B cell (primary cell): ENCODE results near the gene KIAA1586. TPM values are rescaled to one million over a fixed set of nuclear protein-coding genes. Genes with fewer than 3 reads are reported as not detected.

ENCODE experiments used
- ATAC-seq: fragments of 200-7000 bp; cut with Tn5 transposase; one replicate; pipeline ENCODE4 v1.10.0; 2021; ENCODE audit warnings: low read depth, mild to moderate bottlenecking, moderate number of reproducible peaks, moderate library complexity
- CTCF ChIA-PET: fragments of 350-600 bp; sonication (Branson Sonifier 250); formaldehyde crosslinking; loops from one replicate; lab custom pipeline; 2021; ENCODE audit warnings: antibody characterized with exemption, inconsistent platforms; lab: Charles Lee
- POLR2A ChIA-PET: fragments of 350-600 bp; sonication (Branson Sonifier 250); formaldehyde crosslinking; loops from one replicate; lab custom pipeline; 2021; ENCODE audit warnings: antibody characterized with exemption; lab: Charles Lee
- DNase-seq: peaks from one replicate; pipeline ENCODE4 v3.0.0; 2013
- H2AFZ ChIP-seq: 2 replicates; pipeline ENCODE4 v1.6.1; 2012; ENCODE audit warnings: mild to moderate bottlenecking, low read depth, low read length; ENCODE audit not compliant: insufficient read depth, poor library complexity, severe bottlenecking
- H3K27ac ChIP-seq, 2 donors: 1 replicate in 1 of 2; 2 replicates in 1 of 2; pipeline ENCODE4 v1.5.1; 2012 to 2013; ENCODE audit warnings: low read length in 2 of 2, mild to moderate bottlenecking in 2 of 2, moderate library complexity in 1 of 2
- H3K27me3 ChIP-seq, 4 experiments: fragments of 200-600 bp in 1 of 4; sonication (generic) in 1 of 4; replicated peaks in 1 of 4; 1 replicate in 2 of 4; 2 replicates in 2 of 4; pipeline versions ENCODE4 v1.6.1 to v1.7.0; 2013 to 2016; ENCODE audit warnings: low read length in 3 of 4, mild to moderate bottlenecking in 2 of 4, mixed read lengths in 1 of 4, moderate library complexity in 1 of 4; ENCODE audit not compliant: insufficient read depth in 4 of 4, control insufficient read depth in 3 of 4; ENCODE audit errors: control extremely low read depth in 1 of 4
- H3K36me3 ChIP-seq, 2 experiments: replicated peaks in 1 of 2; 1 replicate in 1 of 2; 2 replicates in 1 of 2; pipeline versions ENCODE4 v1.6.1 to v1.7.1; 2013; ENCODE audit warnings: low read length in 1 of 2; ENCODE audit not compliant: insufficient read depth in 2 of 2, control insufficient read depth in 1 of 2; ENCODE audit errors: control extremely low read depth in 1 of 2, extremely low read depth in 1 of 2
- H3K4me1 ChIP-seq, 2 donors: fragments of 200-600 bp in 1 of 2; sonication (generic) in 1 of 2; 1 replicate in 1 of 2; 2 replicates in 1 of 2; pipeline versions ENCODE4 v1.5.1 to v1.6.1; 2013 to 2017; ENCODE audit warnings: low read length in 2 of 2; ENCODE audit not compliant: control insufficient read depth in 2 of 2, insufficient read depth in 2 of 2
- H3K4me2 ChIP-seq: replicated peaks from 2 replicates; pipeline ENCODE3; 2012; ENCODE audit warnings: mild to moderate bottlenecking, low read depth, low read length; ENCODE audit not compliant: poor library complexity, severe bottlenecking
- H3K4me3 ChIP-seq, 5 experiments: fragments of 200-600 bp in 1 of 5; sonication (generic) in 1 of 5; 1 replicate in 3 of 5; 2 replicates in 2 of 5; pipeline versions ENCODE4 v1.5.1 to v1.7.0; 2011 to 2016; ENCODE audit warnings: low read length in 4 of 5, mild to moderate bottlenecking in 4 of 5, low read depth in 2 of 5, control low read depth in 1 of 5, moderate library complexity in 1 of 5; ENCODE audit not compliant: insufficient read depth in 1 of 5; ENCODE audit errors: control extremely low read depth in 1 of 5, extremely low read depth in 1 of 5
- H3K79me2 ChIP-seq: fragments of 200-600 bp; sonication (generic); one replicate; pipeline ENCODE4 v1.6.0; 2016; ENCODE audit warnings: low read length; ENCODE audit not compliant: control insufficient read depth, insufficient read depth
- H3K9ac ChIP-seq: fragments of 200-600 bp; sonication (generic); 2 replicates; pipeline ENCODE4 v1.6.1; 2017; ENCODE audit warnings: mild to moderate bottlenecking, low read length, moderate library complexity
- H3K9me3 ChIP-seq, 3 donors: one replicate each; pipeline versions ENCODE4 v1.6.1 to v1.7.1; 2013; ENCODE audit warnings: low read length in 2 of 3; ENCODE audit not compliant: control insufficient read depth in 2 of 3, insufficient read depth in 1 of 3; ENCODE audit errors: control extremely low read depth in 1 of 3
- H4K20me1 ChIP-seq: 2 replicates; pipeline ENCODE4 v1.6.0; 2012; ENCODE audit warnings: mild to moderate bottlenecking, low read length; ENCODE audit not compliant: insufficient read depth, control insufficient read depth, poor library complexity, severe bottlenecking
- H3K27ac Mint-ChIP-seq: one replicate; pipeline ENCODE4 v1.8.0; 2021; ENCODE audit warnings: mixed read lengths
- H3K27me3 Mint-ChIP-seq: one replicate; pipeline ENCODE4 v1.8.0; 2021; ENCODE audit warnings: mixed read lengths
- H3K4me1 Mint-ChIP-seq: one replicate; pipeline ENCODE4 v1.8.0; 2021; ENCODE audit warnings: mixed read lengths
- H3K4me3 Mint-ChIP-seq: one replicate; pipeline ENCODE4 v1.8.0; 2021; ENCODE audit warnings: mixed read lengths
- H3K9me3 Mint-ChIP-seq: one replicate; pipeline ENCODE4 v1.8.0; 2022; ENCODE audit warnings: mixed read lengths; ENCODE audit not compliant: insufficient read depth
- CTCF ChIP-seq: fragments of 200-600 bp; IDR thresholded peaks from one replicate; pipeline ENCODE4 v1.8.0; 2022; ENCODE audit warnings: antibody characterized with exemption, mild to moderate bottlenecking
- EZH2 ChIP-seq: IDR thresholded peaks from 2 replicates; pipeline ENCODE4 v1.6.1; 2012; ENCODE audit warnings: borderline replicate concordance, low read depth, mild to moderate bottlenecking, moderate library complexity, low read length; ENCODE audit not compliant: insufficient read depth, poor library complexity, severe bottlenecking
- WGBS: methylation state at CpG from one replicate; pipeline ENCODE4 v1.1.5; 2013; ENCODE audit warnings: missing lambda C conversion rate; ENCODE audit not compliant: insufficient coverage; 5-methylcytosine and 5-hydroxymethylcytosine counted together
- intact Hi-C: fragments of 100-400 bp; cut with micrococcal nuclease; formaldehyde crosslinking; loops from one replicate; pipeline ENCODE4 v1.10.0; 2022
- polyA plus RNA-seq: library from polyadenylated mRNA; depleted of rRNA; stranded (reverse); fragments of >200 nt; gene quantifications from 2 replicates; pipeline ENCODE4 v1.2.3, GENCODE V29; 2012
- total RNA-seq, 2 donors: library from RNA; stranded (reverse); fragments of 120-200 nt in 1 of 2; gene quantifications; 1 replicate in 1 of 2; 2 replicates in 1 of 2; pipeline versions ENCODE4 v1.2.3 to v1.2.4, GENCODE V29; 2013 to 2022

KIAA1586 gene
- total and polyA plus RNA-seq, 2 donors (not counting 1 experiment from before 2014, with no cell fraction given) = 1.2 to 16.3 TPM

GRCh38 chr6:57085471-57085870, 39.0 kb downstream of the KIAA1586 start:
- no peak for TF ChIP-seq CTCF
- no peak for TF ChIP-seq EZH2
- H3K4me2 ChIP-seq = no peak overlapping the region
- Mint-ChIP-seq H3K4me3 (no peak overlapping the region), H3K27me3 (no peaks in the 10 kb centered on the region), H3K4me1 (peaks cover 5% of the 10 kb centered on the region), H3K27ac (no peak overlapping the region), H3K9me3 (no peaks in the 10 kb centered on the region)
- no peak overlapping the region for H3K4me3 ChIP-seq
- ChIA-PET POLR2A (no interaction called here), CTCF (no interaction called here)
- H3K9ac ChIP-seq = no peak overlapping the region
- DNase-seq (no peak), ATAC-seq (no peak)
- no peaks in the 10 kb centered on the region for H4K20me1 ChIP-seq
- no peaks in the 10 kb centered on the region for H3K36me3 ChIP-seq
- H3K79me2 ChIP-seq = no peaks in the 10 kb centered on the region
- WGBS = 82% methylated on average over 1 of the region's 2 CpGs
- intact Hi-C loops = no loop called here
- no peaks in the 10 kb centered on the region for H3K27me3 ChIP-seq
- peaks cover 0 to 5% of the 10 kb centered on the region in 2 donors for H3K4me1 ChIP-seq
- H3K9me3 ChIP-seq = no peaks in the 10 kb centered on the region
- H2AFZ ChIP-seq = no peak overlapping the region
- no peak overlapping the region for H3K27ac ChIP-seq

- Mint-ChIP-seq H3K4me1 (peaks cover 12% of the 10 kb centered on the region), H3K4me3 (no peak overlapping the region), H3K27ac (no peak overlapping the region), H3K9me3 (no peaks in the 10 kb centered on the region), H3K27me3 (no peaks in the 10 kb centered on the region)
- no peak overlapping the region for H3K9ac ChIP-seq
- no peak overlapping the region for H3K4me2 ChIP-seq
- no peaks in the 10 kb centered on the region for H3K27me3 ChIP-seq
- H4K20me1 ChIP-seq = no peaks in the 10 kb centered on the region
- WGBS = no CpG with 5 or more reads among the region's 1 CpG
- TF ChIP-seq CTCF (no peak), EZH2 (no peak)
- peaks cover 5% of the 10 kb centered on the region for H3K79me2 ChIP-seq
- no peak overlapping the region for H3K4me3 ChIP-seq
- peaks cover 6 to 11% of the 10 kb centered on the region in 2 donors for H3K4me1 ChIP-seq
- ChIA-PET CTCF (no interaction called here), POLR2A (no interaction called here)
- no peak overlapping the region for H2AFZ ChIP-seq
- no peak for DNase-seq
- H3K27ac ChIP-seq = no peak overlapping the region
- peaks cover 0 to 4% of the 10 kb centered on the region in 2 experiments for H3K36me3 ChIP-seq
- intact Hi-C loops = no loop called here
- no peaks in the 10 kb centered on the region for H3K9me3 ChIP-seq
- no peak for ATAC-seq
Measured at GRCh38 chr6:57086843-57087242, 40.4 kb downstream of the KIAA1586 start.
